ENCODE data around the gene NRCAM.

The NRCAM gene

GRCh38 chr7:108270385-108271015, 185.7 kb downstream of the NRCAM start:
- no peak for ATAC-seq (ENCODE audit: low read depth)
- no peaks in the 10 kb centered on the region for H3K36me3 ChIP-seq (ENCODE audit: low read depth)
- TF ChIP-seq CTCF (IDR thresholded peaks at IDR 0.05; ENCODE audit: poor library complexity, severe bottlenecking) = no peak
- H3K4me3 ChIP-seq (ENCODE audit: severe bottlenecking) = no peak overlapping the region
- H3K4me1 ChIP-seq (ENCODE audit: insufficient read depth, poor library complexity, severe bottlenecking) = no peaks in the 10 kb centered on the region
- no peaks in the 10 kb centered on the region for H3K9me3 ChIP-seq (ENCODE audit: severe bottlenecking)
- no peaks in the 10 kb centered on the region for H3K27me3 ChIP-seq (ENCODE audit: insufficient read depth, poor library complexity, severe bottlenecking)
- DNase-seq (ENCODE audit: low spot score) = no peak
- no peak overlapping the region for H3K27ac ChIP-seq (ENCODE audit: poor library complexity, severe bottlenecking)

- H3K36me3 ChIP-seq (ENCODE audit: low read depth) = no peaks in the 10 kb centered on the region
- H3K27ac ChIP-seq (ENCODE audit: poor library complexity, severe bottlenecking) = no peak overlapping the region
- H3K27me3 ChIP-seq (ENCODE audit: insufficient read depth, poor library complexity, severe bottlenecking) = no peaks in the 10 kb centered on the region
- ATAC-seq (ENCODE audit: low read depth) = no peak
- DNase-seq (ENCODE audit: low spot score) = no peak
- H3K4me1 ChIP-seq (ENCODE audit: insufficient read depth, poor library complexity, severe bottlenecking) = no peaks in the 10 kb centered on the region
- no peak overlapping the region for H3K4me3 ChIP-seq (ENCODE audit: severe bottlenecking)
- no peak for TF ChIP-seq CTCF (IDR thresholded peaks at IDR 0.05; ENCODE audit: poor library complexity, severe bottlenecking)
- H3K9me3 ChIP-seq (ENCODE audit: severe bottlenecking) = no peaks in the 10 kb centered on the region
Observed at GRCh38 chr7:108268200-108268820, 187.9 kb downstream of the NRCAM start.

- H3K27me3 ChIP-seq (ENCODE audit: insufficient read depth, poor library complexity, severe bottlenecking) = no peaks in the 10 kb centered on the region
- no peak for ATAC-seq (ENCODE audit: low read depth)
Observed at GRCh38 chr7:108267615-108268014, 188.6 kb downstream of the NRCAM start.

GRCh38 chr7:108266491-108266890, 189.7 kb downstream of the NRCAM start:
- no peak overlapping the region for H3K27ac ChIP-seq (ENCODE audit: poor library complexity, severe bottlenecking)
- TF ChIP-seq CTCF (IDR thresholded peaks at IDR 0.05; ENCODE audit: poor library complexity, severe bottlenecking) = no peak

More at GRCh38 chr7:108267615-108268014, 188.6 kb downstream of the NRCAM start:
- H3K36me3 ChIP-seq (ENCODE audit: low read depth) = no peaks in the 10 kb centered on the region
- H3K27ac ChIP-seq (ENCODE audit: poor library complexity, severe bottlenecking) = no peak overlapping the region
- H3K9me3 ChIP-seq (ENCODE audit: severe bottlenecking) = no peaks in the 10 kb centered on the region
- DNase-seq (ENCODE audit: low spot score) = no peak
- no peaks in the 10 kb centered on the region for H3K4me1 ChIP-seq (ENCODE audit: insufficient read depth, poor library complexity, severe bottlenecking)
- H3K4me3 ChIP-seq (ENCODE audit: severe bottlenecking) = no peak overlapping the region
- no peak for TF ChIP-seq CTCF (IDR thresholded peaks at IDR 0.05; ENCODE audit: poor library complexity, severe bottlenecking)

GRCh38 chr7:108266035-108266434, 190.2 kb downstream of the NRCAM start:
- TF ChIP-seq CTCF (IDR thresholded peaks at IDR 0.05; ENCODE audit: poor library complexity, severe bottlenecking) = no peak
- Histone ChIP-seq H3K4me1 (ENCODE audit: insufficient read depth, poor library complexity, severe bottlenecking) (no peaks in the 10 kb centered on the region), H3K36me3 (ENCODE audit: low read depth) (no peaks in the 10 kb centered on the region), H3K4me3 (ENCODE audit: severe bottlenecking) (no peak overlapping the region), H3K9me3 (ENCODE audit: severe bottlenecking) (no peaks in the 10 kb centered on the region), H3K27me3 (ENCODE audit: insufficient read depth, poor library complexity, severe bottlenecking) (no peaks in the 10 kb centered on the region), H3K27ac (ENCODE audit: poor library complexity, severe bottlenecking) (no peak overlapping the region)
- ATAC-seq (ENCODE audit: low read depth) = no peak
- DNase-seq (ENCODE audit: low spot score) = no peak

More at GRCh38 chr7:108266491-108266890, 189.7 kb downstream of the NRCAM start:
- Histone ChIP-seq H3K9me3 (ENCODE audit: severe bottlenecking) (no peaks in the 10 kb centered on the region), H3K36me3 (ENCODE audit: low read depth) (no peaks in the 10 kb centered on the region), H3K27me3 (ENCODE audit: insufficient read depth, poor library complexity, severe bottlenecking) (no peaks in the 10 kb centered on the region), H3K4me1 (ENCODE audit: insufficient read depth, poor library complexity, severe bottlenecking) (no peaks in the 10 kb centered on the region), H3K4me3 (ENCODE audit: severe bottlenecking) (no peak overlapping the region)
- ATAC-seq (ENCODE audit: low read depth) (no peak), DNase-seq (ENCODE audit: low spot score) (no peak)

Data from RWPE2 (cell line).